GM21528 (cell line): ENCODE measurements around the gene PVALEF.

Source experiments
- ATAC-seq: cut with Tn5 transposase; IDR thresholded peaks from one replicate; pipeline ENCODE4 v1.9.1; 2021; ENCODE audit warnings: mild to moderate bottlenecking, moderate library complexity; ENCODE audit not compliant: unreplicated experiment, low FRiP score

PVALEF gene

GRCh38 chr17:81128338-81128737 lies 37.0 kb upstream of the PVALEF start:
- ATAC-seq, result no peak

DNA sequence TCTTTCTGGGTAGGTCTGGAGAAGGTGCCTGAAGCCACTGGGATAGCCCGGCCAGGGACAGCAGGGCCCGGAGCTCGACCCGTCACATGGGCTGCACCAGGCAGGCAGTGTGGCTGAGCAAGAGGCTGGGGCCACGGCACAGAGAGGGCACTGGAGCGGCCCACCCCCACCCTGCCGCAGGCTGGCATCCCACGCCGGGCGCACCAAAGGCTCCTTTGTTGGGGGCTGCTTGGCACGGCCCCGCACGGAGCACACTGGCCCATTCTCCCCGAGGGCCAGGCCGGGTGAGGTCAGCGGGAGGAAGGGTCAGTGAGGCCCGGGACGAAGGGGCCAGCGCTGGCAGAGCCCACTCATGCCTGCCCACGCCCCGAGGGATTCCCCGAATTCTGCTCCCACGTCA lies 36.5 kb upstream of the PVALEF start:
- no peak for ATAC-seq

- ATAC-seq, result no peak
Observed at GRCh38 chr17:81129289-81129688, 36.0 kb upstream of the PVALEF start.

GRCh38 chr17:81129711-81130367 lies 35.5 kb upstream of the PVALEF start:
- no peak for ATAC-seq

DNA sequence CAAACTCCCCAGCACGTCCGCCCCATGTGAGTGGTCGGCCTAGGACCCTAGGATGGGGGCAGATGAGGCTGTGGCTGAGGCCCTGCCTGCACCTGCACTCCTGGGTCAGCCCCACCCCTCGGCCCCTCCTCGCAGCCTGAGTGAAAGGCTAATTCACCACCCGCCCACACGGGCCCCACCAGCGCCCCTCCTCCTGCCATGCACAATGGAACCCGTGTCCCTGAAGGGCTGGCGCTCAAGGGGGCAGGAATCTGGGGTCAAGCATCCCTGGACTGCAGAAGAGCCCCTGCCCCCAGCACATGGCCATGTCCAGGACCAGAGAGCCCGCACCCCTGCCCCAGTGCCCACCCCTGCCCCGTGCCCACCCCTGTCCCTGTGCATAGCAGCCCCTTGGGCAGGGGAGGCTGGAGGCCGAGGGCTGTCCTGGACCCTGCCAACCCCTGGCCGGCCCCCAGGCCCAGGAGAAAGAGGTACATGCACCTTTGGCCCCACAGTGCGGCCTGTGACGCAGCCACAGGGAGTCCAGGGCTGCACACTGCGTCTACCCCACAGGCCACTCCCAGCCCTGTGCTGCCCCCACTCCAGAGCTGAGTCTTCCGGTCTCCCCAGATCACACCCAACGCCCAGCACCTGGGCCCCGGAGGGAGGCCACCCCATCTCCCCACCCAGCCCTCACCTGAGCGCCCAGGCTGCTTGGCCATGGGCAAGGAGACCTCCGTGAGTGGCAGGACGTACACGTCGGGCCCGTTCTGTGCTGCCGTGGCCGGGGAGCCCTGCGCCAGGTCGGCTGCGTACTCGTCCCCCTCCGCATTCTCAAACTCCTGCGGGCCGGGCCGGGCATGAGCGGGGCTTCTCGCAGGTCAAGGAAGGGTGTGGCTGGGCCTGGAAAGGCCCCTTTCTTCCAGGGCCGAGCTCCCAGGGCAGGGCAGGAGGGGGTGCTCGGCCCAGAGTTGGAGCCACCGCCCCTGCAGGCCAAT lies 34.6 kb upstream of the PVALEF start:
- no peak for ATAC-seq

DNA sequence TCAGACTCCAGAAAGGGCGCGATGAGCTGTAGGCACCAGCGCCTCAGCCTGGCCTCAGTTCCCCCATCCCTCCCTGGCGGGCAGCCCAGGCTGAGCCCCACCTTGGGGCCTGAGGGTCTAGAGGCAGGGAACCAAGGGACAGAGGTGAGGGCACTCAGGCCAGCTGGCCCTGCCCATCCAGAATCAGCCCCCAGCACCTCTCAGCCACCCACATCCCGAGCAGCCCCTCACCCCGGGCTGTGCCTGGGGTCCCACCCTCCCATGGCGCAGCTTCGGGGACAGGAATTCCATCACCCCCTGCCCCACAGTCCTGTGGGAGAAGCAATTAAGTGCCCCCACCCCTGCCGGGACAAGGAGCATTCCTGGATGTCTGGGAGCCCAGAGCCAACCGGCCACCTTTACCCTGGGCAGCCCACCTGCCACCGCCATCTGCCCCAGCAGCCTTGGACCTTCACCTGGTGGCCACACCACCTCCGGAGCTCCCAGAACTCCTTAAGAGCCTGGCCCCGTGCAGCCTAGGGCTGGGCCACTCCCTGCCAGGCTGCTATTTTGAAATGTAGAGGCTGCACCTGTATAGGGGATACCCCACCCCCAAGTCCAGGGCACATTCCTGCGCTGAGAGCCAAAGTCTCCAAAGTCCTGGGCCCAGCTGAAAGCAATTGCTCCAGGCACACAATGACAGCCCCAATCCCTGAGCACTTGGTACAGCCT lies 33.7 kb upstream of the PVALEF start:
- ATAC-seq, result no peak

GRCh38 chr17:81132197-81132540 lies 33.1 kb upstream of the PVALEF start:
- no peak for ATAC-seq

DNA sequence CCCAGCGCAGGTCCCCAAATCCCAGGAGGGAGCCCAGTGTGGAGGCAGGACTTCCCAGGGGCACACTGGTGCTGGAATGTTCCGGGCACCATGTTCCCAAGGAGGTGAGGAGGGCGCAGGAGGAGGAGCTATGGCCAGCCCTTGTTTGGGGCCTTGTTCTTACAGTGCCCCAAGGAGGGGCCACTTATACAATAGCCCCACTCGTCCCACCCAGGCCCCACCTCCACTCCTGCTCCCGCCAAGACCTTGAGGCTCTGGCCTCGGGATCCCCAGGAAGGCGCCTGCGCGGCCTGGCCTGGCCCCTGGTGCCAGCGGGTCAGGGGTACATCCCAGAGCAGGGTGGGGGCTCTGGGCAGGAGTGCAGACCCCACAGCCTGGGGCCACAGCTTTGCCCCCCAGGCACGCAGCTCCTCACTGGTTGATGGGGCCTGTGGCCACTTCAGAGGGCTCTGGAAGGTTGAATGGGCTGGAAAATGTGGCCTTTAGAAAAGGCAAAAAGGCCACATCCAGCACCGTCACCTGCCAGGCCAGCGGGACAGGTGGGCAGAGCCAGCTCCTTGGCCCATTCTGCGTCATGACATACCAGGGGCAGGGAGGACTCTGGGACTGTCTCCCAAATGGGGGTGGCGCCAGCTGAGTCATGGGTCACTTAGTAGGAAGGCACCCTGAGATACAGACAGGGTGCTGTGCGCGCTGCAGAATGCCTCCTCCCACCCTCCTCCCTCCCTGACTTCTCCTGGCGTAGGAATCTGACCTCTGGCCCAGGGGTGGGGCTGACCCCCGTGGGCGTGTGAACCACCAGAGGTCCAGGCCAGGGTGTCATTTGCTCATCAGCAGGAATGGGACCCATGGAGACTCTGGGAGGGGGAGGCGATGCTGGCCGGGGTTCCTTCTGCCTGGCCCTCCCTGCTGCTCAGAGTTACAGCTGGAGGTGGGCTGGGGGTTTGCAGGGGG lies 32.3 kb upstream of the PVALEF start:
- no peak for ATAC-seq

DNA sequence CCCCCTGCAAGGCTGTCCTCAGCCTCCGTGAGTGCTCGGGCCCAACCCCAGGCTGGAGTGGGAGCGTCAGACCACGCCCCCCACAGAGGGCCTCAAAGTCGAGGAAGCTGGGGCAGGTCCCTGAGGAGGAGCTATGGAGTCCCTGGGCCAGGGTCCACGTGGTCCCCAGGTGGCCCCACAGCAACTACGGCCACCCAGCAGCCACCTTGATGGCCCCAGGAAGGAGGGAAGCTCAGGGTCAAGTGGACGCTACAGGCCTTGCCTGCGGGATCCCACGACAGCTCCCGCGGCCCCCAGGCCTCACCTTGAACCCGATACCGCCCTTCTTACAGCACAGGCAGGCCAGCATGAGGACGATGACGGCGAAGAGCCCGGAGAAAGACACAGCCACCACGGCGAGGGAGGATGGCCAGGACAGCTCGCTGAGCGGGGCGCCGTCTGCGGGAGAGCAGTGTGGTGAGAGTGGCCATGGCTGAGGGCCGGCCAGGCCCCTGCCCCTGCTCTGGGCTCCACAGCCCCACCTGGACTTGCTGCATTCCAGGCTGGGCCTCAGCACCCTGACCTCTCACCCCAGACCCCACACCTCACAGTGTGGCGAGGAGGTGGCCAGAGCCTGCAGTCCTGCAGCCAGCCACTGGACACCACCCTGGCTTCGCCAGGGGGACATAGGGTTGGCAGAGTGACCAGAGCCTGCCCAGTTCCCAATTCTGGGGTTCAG lies 31.1 kb upstream of the PVALEF start:
- ATAC-seq, result no peak

- no peak for ATAC-seq
Observed at GRCh38 chr17:81135505-81136278, 29.6 kb upstream of the PVALEF start.

- no peak for ATAC-seq
Observed at GRCh38 chr17:81136366-81136765, 28.9 kb upstream of the PVALEF start.

- no peak for ATAC-seq
Observed at GRCh38 chr17:81137248-81137647, 28.1 kb upstream of the PVALEF start.

DNA sequence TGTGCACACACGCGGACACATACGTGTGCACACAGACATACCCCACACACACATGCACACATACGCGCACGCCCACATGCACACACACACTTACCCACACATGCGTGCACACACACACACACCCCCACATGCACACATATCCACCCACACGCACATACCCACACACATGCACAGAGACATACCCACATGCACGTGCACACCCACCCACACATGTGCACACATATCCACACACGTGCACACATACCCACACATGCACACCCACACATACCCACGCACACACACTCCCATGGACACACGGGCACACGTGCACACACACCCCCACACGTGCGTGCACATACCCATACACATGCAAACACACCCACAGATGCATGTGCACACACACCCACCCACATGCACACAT lies 27.2 kb upstream of the PVALEF start:
- ATAC-seq, result no peak

DNA sequence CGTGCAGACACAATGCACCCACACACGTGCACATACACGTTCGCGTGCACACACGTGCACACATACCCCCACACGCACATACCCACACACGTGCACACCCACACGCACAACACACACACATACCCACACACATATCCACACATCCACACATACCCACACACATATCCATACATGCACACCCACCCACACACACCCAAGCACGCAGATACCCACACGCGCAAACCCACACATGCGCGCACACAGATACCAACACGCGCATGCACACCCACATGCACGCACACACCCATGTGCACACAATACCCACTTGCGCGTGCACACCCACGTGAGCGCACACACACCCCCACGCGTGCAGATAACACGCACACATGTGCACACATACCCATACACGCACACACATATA lies 26.8 kb upstream of the PVALEF start:
- ATAC-seq, result no peak

GRCh38 chr17:81139428-81139827 lies 25.9 kb upstream of the PVALEF start:
- ATAC-seq, result no peak

GRCh38 chr17:81140018-81140417 lies 25.3 kb upstream of the PVALEF start:
- ATAC-seq, result no peak

DNA sequence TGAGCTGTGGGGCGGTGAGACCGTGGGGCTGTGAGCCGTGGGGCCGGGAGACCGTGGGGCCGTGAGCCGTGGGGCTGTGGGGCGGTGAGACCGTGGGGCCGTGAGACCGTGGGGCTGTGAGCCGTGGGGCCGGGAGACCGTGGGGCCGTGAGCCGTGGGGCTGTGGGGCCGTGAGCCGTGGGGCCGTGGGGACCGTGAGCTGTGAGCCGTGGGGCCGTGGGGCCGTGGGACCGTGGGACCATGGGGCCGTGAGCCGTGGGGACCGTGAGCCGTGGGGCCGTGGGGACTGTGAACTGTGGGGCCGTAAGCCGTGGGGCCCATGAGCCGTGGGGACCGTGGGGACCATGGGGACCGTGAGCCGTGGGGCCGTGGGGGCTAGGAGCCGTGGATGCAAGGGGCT lies 24.6 kb upstream of the PVALEF start:
- no peak for ATAC-seq

GRCh38 chr17:81142301-81143199 lies 22.8 kb upstream of the PVALEF start:
- ATAC-seq, result no peak
